ENCODE results near the gene NFIA.

NFIA gene

DNA sequence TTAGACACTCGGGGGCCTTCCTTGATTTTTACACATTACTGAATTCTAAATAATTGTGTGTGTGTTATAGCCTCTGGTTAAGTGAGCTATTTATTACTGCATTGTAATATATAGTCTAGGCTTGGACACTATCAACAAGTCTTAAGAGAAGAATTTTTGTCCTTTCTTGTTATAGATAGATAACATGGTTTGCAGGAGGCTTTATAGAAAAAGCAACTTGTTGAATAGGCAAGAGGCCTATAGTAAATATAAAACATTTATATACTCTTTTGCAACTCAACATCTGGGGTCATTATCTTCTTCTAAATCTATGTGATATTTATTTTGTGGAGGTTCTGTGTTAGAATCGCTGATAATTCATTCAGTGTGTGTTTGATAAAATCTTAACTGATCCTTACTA, 293.8 kb downstream of the NFIA start:
- Histone ChIP-seq H3K27me3 (ENCODE audit: control insufficient read depth, insufficient read depth, low read length, poor library complexity, severe bottlenecking) (no peaks in the 10 kb centered on the region), H3K4me3 (ENCODE audit: insufficient read depth, low read depth, low read length) (no peak overlapping the region), H3K36me3 (ENCODE audit: control insufficient read depth, insufficient read depth, low read length) (no peaks in the 10 kb centered on the region), H3K9me3 (ENCODE audit: control insufficient read depth, low read length) (no peaks in the 10 kb centered on the region), H3K4me1 (ENCODE audit: control insufficient read depth, insufficient read depth, low read length) (no peaks in the 10 kb centered on the region), H3K27ac (ENCODE audit: insufficient read depth, low read depth, low read length, poor library complexity, severe bottlenecking) (no peak overlapping the region)
- 75 to 90% methylated on average over 1 to 2 of the region's 2 CpGs for WGBS, 2 experiments

DNA sequence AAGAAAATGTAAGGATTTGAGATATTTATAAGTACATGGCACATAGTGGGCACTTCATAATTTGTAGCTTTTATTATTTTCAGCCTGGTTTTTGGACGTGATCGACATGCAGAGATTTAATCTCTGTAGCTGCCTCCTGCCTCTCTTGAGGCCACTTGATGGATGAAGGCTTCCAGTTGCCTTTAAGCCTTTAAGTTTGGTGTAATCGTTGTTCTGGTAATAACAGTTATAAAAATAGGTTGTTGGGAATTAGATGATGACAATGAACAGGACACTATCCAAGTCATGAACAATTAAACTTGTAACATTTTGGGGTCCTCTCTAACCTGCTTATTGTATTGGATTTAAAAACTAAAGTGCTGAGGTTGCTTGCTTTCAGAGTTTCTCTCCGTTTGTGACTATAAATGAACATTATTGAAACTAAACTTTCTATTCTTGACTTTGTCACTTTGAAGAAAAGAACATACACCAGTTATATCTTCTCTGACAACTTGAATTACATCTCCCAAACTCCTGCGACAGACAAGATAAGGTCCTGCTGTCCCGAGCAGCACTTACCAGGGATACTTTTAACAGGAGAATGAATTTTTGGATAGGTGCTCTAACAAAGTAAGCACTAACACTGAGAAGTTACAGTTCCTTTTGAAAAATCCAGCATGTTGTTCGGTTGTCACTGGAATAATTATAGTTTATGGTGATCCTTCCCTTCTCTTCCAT, 295.0 kb downstream of the NFIA start:
- WGBS, 2 experiments: 92 to 93% methylated on average over 6 of the region's 7 CpGs
- Histone ChIP-seq H3K27me3 (ENCODE audit: control insufficient read depth, insufficient read depth, low read length, poor library complexity, severe bottlenecking) (no peaks in the 10 kb centered on the region), H3K27ac (ENCODE audit: insufficient read depth, low read depth, low read length, poor library complexity, severe bottlenecking) (no peak overlapping the region), H3K36me3 (ENCODE audit: control insufficient read depth, insufficient read depth, low read length) (no peaks in the 10 kb centered on the region), H3K9me3 (ENCODE audit: control insufficient read depth, low read length) (no peaks in the 10 kb centered on the region), H3K4me3 (ENCODE audit: insufficient read depth, low read depth, low read length) (no peak overlapping the region), H3K4me1 (ENCODE audit: control insufficient read depth, insufficient read depth, low read length) (no peaks in the 10 kb centered on the region)

DNA sequence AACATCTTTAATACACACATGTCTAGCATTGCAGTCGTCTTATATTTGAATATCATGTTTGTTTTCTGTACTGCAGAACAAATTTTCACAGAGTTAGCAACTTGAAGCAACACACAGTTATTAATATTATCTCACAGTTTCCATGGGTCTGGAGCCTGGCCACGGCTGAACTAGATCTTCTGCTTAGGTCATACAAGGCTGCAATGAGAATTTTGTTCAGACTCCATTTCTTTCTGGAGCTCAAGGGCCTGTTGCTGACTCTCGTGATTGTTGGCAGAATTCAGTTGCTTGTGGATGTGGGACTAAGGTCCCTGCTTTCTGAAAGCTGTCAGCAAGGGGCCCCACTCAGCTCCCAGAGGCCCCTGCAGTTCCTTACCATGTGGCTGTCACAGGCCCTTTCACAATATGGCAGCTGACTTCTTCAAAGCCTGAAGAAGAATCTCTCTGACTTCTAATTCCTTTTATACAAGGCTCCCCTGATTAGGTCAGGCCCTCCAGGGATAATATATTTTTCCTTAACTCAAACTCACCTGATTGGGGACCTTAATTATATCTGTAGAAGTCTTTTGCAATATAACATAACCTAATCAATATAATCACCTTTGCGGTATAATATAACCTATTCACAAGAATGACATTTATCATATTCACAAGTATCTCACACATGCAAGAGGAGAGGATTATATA, 296.3 kb downstream of the NFIA start:
- Histone ChIP-seq H3K36me3 (ENCODE audit: control insufficient read depth, insufficient read depth, low read length) (no peaks in the 10 kb centered on the region), H3K9me3 (ENCODE audit: control insufficient read depth, low read length) (no peaks in the 10 kb centered on the region), H3K4me3 (ENCODE audit: insufficient read depth, low read depth, low read length) (no peak overlapping the region), H3K27me3 (ENCODE audit: control insufficient read depth, insufficient read depth, low read length, poor library complexity, severe bottlenecking) (no peaks in the 10 kb centered on the region), H3K27ac (ENCODE audit: insufficient read depth, low read depth, low read length, poor library complexity, severe bottlenecking) (no peak overlapping the region), H3K4me1 (ENCODE audit: control insufficient read depth, insufficient read depth, low read length) (no peaks in the 10 kb centered on the region)
- WGBS, 2 experiments: 90 to 94% methylated on average over 3 to 4 of the region's 4 CpGs

DNA sequence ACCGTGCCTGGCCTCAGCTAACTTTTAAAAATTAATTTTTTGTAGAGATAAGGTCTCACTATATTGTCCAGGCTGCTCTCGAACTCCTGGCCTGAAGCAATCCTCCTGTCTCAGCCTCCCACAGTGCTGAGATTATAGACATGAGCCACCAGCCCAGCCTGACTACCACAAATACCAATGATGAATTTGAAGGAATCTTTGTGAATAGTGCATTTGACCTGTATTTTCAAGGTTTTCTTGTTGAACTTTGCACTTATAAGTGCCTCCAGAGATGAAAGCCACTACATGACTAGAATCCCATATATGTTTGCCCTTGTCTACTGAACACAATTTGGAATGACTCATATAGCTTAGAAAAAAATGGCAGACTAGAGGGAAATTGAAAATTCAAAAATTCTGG, 297.3 kb downstream of the NFIA start:
- H3K4me3 ChIP-seq (ENCODE audit: insufficient read depth, low read depth, low read length): no peak overlapping the region
- no peaks in the 10 kb centered on the region for H3K27me3 ChIP-seq (ENCODE audit: control insufficient read depth, insufficient read depth, low read length, poor library complexity, severe bottlenecking)
- H3K4me1 ChIP-seq (ENCODE audit: control insufficient read depth, insufficient read depth, low read length): no peaks in the 10 kb centered on the region
- H3K36me3 ChIP-seq (ENCODE audit: control insufficient read depth, insufficient read depth, low read length): no peaks in the 10 kb centered on the region
- H3K9me3 ChIP-seq (ENCODE audit: control insufficient read depth, low read length): no peaks in the 10 kb centered on the region
- 93 to 96% methylated on average over 2 of the region's 2 CpGs for WGBS, 2 experiments
- no peak overlapping the region for H3K27ac ChIP-seq (ENCODE audit: insufficient read depth, low read depth, low read length, poor library complexity, severe bottlenecking)

DNA sequence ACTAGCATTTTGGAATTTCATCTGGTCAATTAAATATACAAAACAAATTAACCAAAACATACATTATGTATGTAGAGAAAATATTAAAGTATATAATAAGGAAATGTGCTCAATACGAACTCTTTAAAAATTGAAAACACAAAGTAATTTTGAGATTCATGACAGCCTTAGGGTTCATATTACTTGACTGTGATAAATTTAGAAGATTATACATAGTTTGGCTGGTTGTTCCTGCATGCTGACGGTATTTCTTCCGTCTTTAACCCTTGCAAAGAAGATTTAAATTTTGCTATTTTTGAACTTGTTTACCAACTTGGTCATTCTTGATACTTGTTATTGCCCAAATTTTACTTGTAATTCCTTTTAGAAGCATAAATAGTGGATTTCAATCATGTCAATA, 298.2 kb downstream of the NFIA start:
- no peaks in the 10 kb centered on the region for H3K4me1 ChIP-seq (ENCODE audit: control insufficient read depth, insufficient read depth, low read length)
- 96 to 100% methylated on average over 2 to 3 of the region's 3 CpGs for WGBS, 2 experiments

DNA sequence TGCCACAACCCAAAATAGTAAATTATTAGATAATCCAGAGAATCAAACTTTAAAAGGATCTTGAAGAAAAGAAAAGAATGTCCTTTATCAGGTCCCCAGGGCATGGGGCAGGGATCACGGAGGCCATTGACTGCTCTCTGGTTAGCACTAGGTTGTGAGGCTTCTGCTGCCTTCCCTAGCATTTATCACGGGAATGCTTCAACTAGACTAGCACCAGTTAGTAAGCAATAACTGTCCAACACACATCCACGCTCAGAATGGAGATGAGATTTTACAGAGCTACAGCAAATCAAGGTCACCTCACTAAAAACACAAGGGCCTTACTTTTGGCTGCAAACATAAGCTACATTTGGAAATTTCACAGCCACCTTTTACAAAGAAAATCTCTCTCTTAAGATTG, 304.0 kb downstream of the NFIA start:
- no peaks in the 10 kb centered on the region for H3K36me3 ChIP-seq (ENCODE audit: control insufficient read depth, insufficient read depth, low read length)
- H3K4me3 ChIP-seq (ENCODE audit: insufficient read depth, low read depth, low read length): no peak overlapping the region
- no peaks in the 10 kb centered on the region for H3K4me1 ChIP-seq (ENCODE audit: control insufficient read depth, insufficient read depth, low read length)
- 94 to 96% methylated on average over 3 of the region's 3 CpGs for WGBS, 2 experiments
- H3K9me3 ChIP-seq (ENCODE audit: control insufficient read depth, low read length): no peaks in the 10 kb centered on the region
- peaks cover 13% of the 10 kb centered on the region for H3K27me3 ChIP-seq (ENCODE audit: control insufficient read depth, insufficient read depth, low read length, poor library complexity, severe bottlenecking)
- no peak overlapping the region for H3K27ac ChIP-seq (ENCODE audit: insufficient read depth, low read depth, low read length, poor library complexity, severe bottlenecking)

More for the DNA sequence above, 298.2 kb downstream of the NFIA start:
- Histone ChIP-seq H3K27me3 (ENCODE audit: control insufficient read depth, insufficient read depth, low read length, poor library complexity, severe bottlenecking) (no peaks in the 10 kb centered on the region), H3K36me3 (ENCODE audit: control insufficient read depth, insufficient read depth, low read length) (no peaks in the 10 kb centered on the region), H3K9me3 (ENCODE audit: control insufficient read depth, low read length) (no peaks in the 10 kb centered on the region), H3K4me3 (ENCODE audit: insufficient read depth, low read depth, low read length) (no peak overlapping the region), H3K27ac (ENCODE audit: insufficient read depth, low read depth, low read length, poor library complexity, severe bottlenecking) (no peak overlapping the region)

DNA sequence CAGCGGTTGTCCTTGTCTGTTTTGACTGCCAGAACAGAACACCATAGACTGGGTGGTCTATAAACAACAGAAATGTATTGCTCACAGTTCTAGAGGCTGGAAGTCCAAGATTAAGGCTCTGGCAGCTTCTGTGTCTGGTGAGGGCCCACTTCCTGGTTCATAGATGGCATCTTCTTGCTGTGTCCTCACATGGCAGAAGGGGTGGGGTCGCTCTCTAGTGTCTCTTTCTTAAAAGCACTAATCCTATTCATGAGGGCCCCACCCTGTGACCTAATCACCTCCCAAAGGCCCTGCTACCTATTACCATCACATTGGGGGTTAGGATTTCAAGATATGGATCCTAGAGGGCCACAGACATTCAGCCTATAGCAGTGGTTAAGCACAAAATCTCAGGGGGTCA, 304.4 kb downstream of the NFIA start:
- Histone ChIP-seq H3K27ac (ENCODE audit: insufficient read depth, low read depth, low read length, poor library complexity, severe bottlenecking) (no peak overlapping the region), H3K4me1 (ENCODE audit: control insufficient read depth, insufficient read depth, low read length) (no peaks in the 10 kb centered on the region), H3K27me3 (ENCODE audit: control insufficient read depth, insufficient read depth, low read length, poor library complexity, severe bottlenecking) (peaks cover 18% of the 10 kb centered on the region), H3K4me3 (ENCODE audit: insufficient read depth, low read depth, low read length) (no peak overlapping the region), H3K36me3 (ENCODE audit: control insufficient read depth, insufficient read depth, low read length) (no peaks in the 10 kb centered on the region), H3K9me3 (ENCODE audit: control insufficient read depth, low read length) (no peaks in the 10 kb centered on the region)
- 87 to 94% methylated on average over 2 of the region's 2 CpGs for WGBS, 2 experiments

DNA sequence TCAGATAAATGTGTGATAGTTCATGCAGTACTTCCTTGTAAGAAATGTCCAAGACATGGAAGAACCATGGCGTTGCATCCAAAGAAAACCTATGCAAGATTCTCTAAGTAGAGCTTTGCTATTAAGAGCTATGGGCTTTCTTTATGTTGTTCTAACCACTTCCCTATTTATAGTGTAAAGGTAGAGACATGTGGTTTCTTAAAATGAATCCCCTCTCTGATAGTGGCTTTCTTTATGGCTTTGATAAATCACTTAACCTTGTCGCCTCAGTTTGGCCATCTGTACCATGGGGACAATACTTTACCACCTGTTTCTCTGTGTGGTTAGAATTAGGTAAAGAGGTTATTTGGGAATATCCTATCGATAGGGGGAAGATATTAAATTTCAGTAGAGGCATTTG, 305.5 kb downstream of the NFIA start:
- no peak overlapping the region for H3K27ac ChIP-seq (ENCODE audit: insufficient read depth, low read depth, low read length, poor library complexity, severe bottlenecking)
- 87 to 93% methylated on average over 3 of the region's 3 CpGs for WGBS, 2 experiments
- no peaks in the 10 kb centered on the region for H3K36me3 ChIP-seq (ENCODE audit: control insufficient read depth, insufficient read depth, low read length)
- H3K9me3 ChIP-seq (ENCODE audit: control insufficient read depth, low read length): no peaks in the 10 kb centered on the region
- H3K4me1 ChIP-seq (ENCODE audit: control insufficient read depth, insufficient read depth, low read length): no peaks in the 10 kb centered on the region
- H3K4me3 ChIP-seq (ENCODE audit: insufficient read depth, low read depth, low read length): no peak overlapping the region
- peaks cover 20% of the 10 kb centered on the region for H3K27me3 ChIP-seq (ENCODE audit: control insufficient read depth, insufficient read depth, low read length, poor library complexity, severe bottlenecking)

DNA sequence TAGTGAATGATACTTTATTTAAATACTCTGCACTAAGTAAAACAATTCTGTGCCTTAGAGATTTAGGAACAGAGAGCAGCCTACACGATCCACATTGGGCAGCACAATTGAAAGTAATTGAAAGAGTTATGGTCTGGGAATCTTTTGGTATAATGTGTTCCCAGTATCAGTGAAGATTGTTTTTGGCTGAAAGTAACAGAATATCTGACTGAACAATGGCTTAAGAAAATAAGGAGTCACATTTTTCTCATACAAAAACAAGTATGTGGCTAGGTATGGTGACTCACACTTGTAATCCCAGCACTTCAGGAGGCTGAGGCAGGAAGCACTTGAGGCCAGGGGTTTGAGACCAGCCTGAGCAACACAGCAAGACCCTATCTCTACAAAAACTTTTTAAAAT, 306.2 kb downstream of the NFIA start:
- Histone ChIP-seq H3K36me3 (ENCODE audit: control insufficient read depth, insufficient read depth, low read length) (no peaks in the 10 kb centered on the region), H3K27ac (ENCODE audit: insufficient read depth, low read depth, low read length, poor library complexity, severe bottlenecking) (no peak overlapping the region), H3K4me3 (ENCODE audit: insufficient read depth, low read depth, low read length) (no peak overlapping the region), H3K9me3 (ENCODE audit: control insufficient read depth, low read length) (no peaks in the 10 kb centered on the region), H3K4me1 (ENCODE audit: control insufficient read depth, insufficient read depth, low read length) (peaks cover 3% of the 10 kb centered on the region), H3K27me3 (ENCODE audit: control insufficient read depth, insufficient read depth, low read length, poor library complexity, severe bottlenecking) (peaks cover 20% of the 10 kb centered on the region)
- 93 to 100% methylated on average over 1 of the region's 1 CpG for WGBS, 2 experiments

DNA sequence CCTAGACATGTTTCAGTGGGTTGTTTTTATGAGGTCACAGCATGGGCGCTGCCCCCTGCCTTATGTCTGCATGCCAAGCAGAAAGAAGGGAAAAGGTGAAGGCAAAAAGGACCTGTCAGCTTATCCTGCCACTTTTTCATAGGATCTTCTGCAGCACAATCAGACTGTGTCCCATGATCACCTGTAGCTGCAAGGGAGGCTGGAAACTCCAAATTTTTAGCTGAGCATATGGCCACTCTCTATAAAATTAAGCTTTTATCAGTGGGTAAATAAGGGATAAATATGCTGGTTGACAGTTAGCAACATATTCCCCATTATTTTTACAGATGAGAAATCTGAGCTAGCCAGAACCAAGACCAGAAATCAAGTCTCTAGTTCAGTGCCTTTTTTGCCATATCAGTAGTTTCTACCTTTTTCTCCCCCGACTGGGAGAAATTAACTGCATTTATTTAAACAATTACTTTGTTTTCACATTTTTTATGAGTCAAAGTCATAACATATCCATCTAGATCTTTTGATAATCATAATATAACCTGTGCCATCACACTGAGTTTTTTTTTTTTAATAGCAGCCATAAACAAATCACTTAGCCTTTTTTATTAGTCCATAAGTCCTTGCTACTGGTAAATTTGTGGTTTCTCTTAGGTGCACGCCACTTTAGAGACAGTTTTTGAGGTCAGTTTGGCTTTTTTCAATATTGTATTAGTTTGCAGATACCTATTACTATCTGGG, 307.0 kb downstream of the NFIA start:
- 90 to 100% methylated on average over 2 to 3 of the region's 3 CpGs for WGBS, 2 experiments
- Histone ChIP-seq H3K4me3 (ENCODE audit: insufficient read depth, low read depth, low read length) (no peak overlapping the region), H3K36me3 (ENCODE audit: control insufficient read depth, insufficient read depth, low read length) (no peaks in the 10 kb centered on the region), H3K4me1 (ENCODE audit: control insufficient read depth, insufficient read depth, low read length) (peaks cover 6% of the 10 kb centered on the region), H3K27me3 (ENCODE audit: control insufficient read depth, insufficient read depth, low read length, poor library complexity, severe bottlenecking) (peaks cover 20% of the 10 kb centered on the region), H3K9me3 (ENCODE audit: control insufficient read depth, low read length) (no peaks in the 10 kb centered on the region), H3K27ac (ENCODE audit: insufficient read depth, low read depth, low read length, poor library complexity, severe bottlenecking) (no peak overlapping the region)

All from ectodermal cell (in vitro differentiated cells).